ENCODE data around the gene MAMSTR.

- no peak for TF ChIP-seq CTCF (IDR thresholded peaks at IDR 0.05)
- no peak for TF ChIP-seq POLR2A (IDR thresholded peaks at IDR 0.05; ENCODE audit: low read depth)
- TF ChIP-seq POLR2AphosphoS5 (IDR thresholded peaks at IDR 0.05) = no peak
Measured at GRCh38 chr19:48663667-48664066, 55.9 kb downstream of the MAMSTR start.
